ENCODE data around the gene C12orf76. TPM values are rescaled to one million over a fixed set of nuclear protein-coding genes. Genes with fewer than 3 reads are reported as not detected.

The C12orf76 gene
- total and polyA plus RNA-seq, 9 of the 15 experiments (the other 6 are each of a cell fraction or from before 2014, with no cell fraction given), result 6.3 to 38.6 (median 12.3) TPM

GRCh38 chr12:110079477-110080400 is 31.4 kb upstream of the C12orf76 start (continued):
- TF ChIP-seq CGGBP1 (CRISPR knock-in tag; IDR thresholded peaks at IDR 0.05), result no peak
- no peak for TF ChIP-seq ZNF224 (CRISPR knock-in tag; IDR thresholded peaks at IDR 0.05)
- no peak for TF ChIP-seq PURB (CRISPR knock-in tag; IDR thresholded peaks at IDR 0.05; ENCODE audit: low read depth)
- no peak for TF ChIP-seq ZNF316 (IDR thresholded peaks at IDR 0.05)
- TF ChIP-seq TOE1 (IDR thresholded peaks at IDR 0.05; ENCODE audit: borderline replicate concordance), result peak; percentile 66; the same call in 1 of the 2 replicates
- TF ChIP-seq TOE1 (CRISPR knock-in tag; IDR thresholded peaks at IDR 0.05; ENCODE audit: borderline replicate concordance, low read depth), result no peak
- no peak for TF ChIP-seq ZNF217 (CRISPR knock-in tag; IDR thresholded peaks at IDR 0.05)
- peak; percentile 91 for TF ChIP-seq OTX1 (CRISPR knock-in tag; IDR thresholded peaks at IDR 0.05)
- no peak for TF ChIP-seq NFXL1 (CRISPR knock-in tag; IDR thresholded peaks at IDR 0.05)
- TF ChIP-seq ZFX (CRISPR knock-in tag; IDR thresholded peaks at IDR 0.05), result peak; percentile 66; the same call in 1 of the 2 replicates
- TF ChIP-seq KLF16 (IDR thresholded peaks at IDR 0.05), result 0 out of 2 replicates have a peak, but pooled peaks have one; percentile 34
- no peak for TF ChIP-seq STAT5B (CRISPR knock-in tag; IDR thresholded peaks at IDR 0.05)
- TF ChIP-seq MLX (CRISPR knock-in tag; conservative IDR thresholded peaks at IDR 0.05), result no peak
- TF ChIP-seq ELF1 (tag; IDR thresholded peaks at IDR 0.05), result peak; percentile 82
- no peak for TF ChIP-seq ZNF347 (CRISPR knock-in tag; IDR thresholded peaks at IDR 0.05; ENCODE audit: low read depth)
- TF ChIP-seq ZBTB40 (IDR thresholded peaks at IDR 0.05), result no peak
- no peak for TF ChIP-seq ZBTB40 (CRISPR knock-in tag; IDR thresholded peaks at IDR 0.05)

All from K562 (cell line).